ENCODE measurements around the gene NTN5. TPM values are rescaled to one million over a fixed set of nuclear protein-coding genes. Genes with fewer than 3 reads are reported as not detected.
A peak's percentile ranks its signal among the peaks of the same experiment; 100 is the strongest.

NTN5 gene
- total and polyA plus RNA-seq, 9 of the 15 experiments (the other 6 are each of a cell fraction or from before 2014, with no cell fraction given) = not detected

DNA sequence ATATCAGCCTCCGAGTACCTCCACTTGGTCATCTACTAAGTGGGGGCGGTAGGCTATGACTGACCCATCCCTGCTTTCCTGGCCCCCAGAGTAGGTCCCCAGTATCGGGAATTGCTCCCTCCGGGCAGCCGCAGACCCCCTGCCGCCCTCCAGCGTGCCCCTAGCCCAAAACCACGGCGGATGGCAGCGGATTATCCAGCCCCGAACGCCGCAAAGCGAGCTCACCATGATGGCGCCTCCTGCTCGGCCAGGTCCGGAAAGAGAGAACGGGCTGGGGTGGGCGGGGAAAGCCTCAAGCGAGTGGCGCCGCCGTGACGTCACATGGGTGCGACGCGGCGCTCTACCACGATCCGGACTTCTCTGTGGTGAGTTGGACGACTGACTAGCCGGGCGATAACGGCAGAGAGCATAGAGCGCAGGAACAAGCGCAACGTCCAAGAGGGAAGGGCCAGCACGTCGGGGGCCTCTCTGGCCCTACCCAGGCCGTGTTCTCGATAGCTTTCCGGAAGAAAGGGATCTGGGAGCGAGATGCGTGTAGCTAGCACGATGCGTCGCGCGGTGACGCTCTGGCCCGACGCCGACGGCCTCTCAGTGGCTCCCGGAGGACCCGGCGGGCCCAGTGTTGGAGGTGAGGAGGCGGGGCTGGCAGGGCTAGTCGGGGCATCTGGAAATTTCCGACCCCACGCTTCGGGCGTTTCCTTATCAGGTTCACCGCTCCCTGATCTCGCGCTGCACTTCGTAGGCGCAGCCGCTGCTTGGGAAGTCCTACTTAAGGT lies 53.7 kb downstream of the NTN5 start, which contains the start of the genes RPL18 and SPHK2 (continued):
- TF ChIP-seq ZNF589 (CRISPR knock-in tag; IDR thresholded peaks at IDR 0.05; ENCODE audit: low read depth) = peak; percentile 45; the same call in 1 of the 2 replicates
- TF ChIP-seq, protein P1, sequence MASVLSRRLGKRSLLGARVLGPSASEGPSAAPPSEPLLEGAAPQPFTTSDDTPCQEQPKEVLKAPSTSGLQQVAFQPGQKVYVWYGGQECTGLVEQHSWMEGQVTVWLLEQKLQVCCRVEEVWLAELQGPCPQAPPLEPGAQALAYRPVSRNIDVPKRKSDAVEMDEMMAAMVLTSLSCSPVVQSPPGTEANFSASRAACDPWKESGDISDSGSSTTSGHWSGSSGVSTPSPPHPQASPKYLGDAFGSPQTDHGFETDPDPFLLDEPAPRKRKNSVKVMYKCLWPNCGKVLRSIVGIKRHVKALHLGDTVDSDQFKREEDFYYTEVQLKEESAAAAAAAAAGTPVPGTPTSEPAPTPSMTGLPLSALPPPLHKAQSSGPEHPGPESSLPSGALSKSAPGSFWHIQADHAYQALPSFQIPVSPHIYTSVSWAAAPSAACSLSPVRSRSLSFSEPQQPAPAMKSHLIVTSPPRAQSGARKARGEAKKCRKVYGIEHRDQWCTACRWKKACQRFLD (CRISPR knock-in tag; IDR thresholded peaks at IDR 0.05) = peak; percentile 84
- TF ChIP-seq RAD21 (CRISPR knock-in tag; conservative IDR thresholded peaks at IDR 0.05 in 1 of 2, IDR thresholded peaks at IDR 0.05 in 1 of 2) = no peak; a peak in 1 of 4 replicates
- peak; percentile 100 for TF ChIP-seq RBFOX2 (IDR thresholded peaks at IDR 0.05; ENCODE audit: low read depth, low read length)
- TF ChIP-seq NFXL1 (CRISPR knock-in tag; IDR thresholded peaks at IDR 0.05) = no peak
- peak; percentile 93 for TF ChIP-seq KHSRP (IDR thresholded peaks at IDR 0.05)
- TF ChIP-seq, protein P2, sequence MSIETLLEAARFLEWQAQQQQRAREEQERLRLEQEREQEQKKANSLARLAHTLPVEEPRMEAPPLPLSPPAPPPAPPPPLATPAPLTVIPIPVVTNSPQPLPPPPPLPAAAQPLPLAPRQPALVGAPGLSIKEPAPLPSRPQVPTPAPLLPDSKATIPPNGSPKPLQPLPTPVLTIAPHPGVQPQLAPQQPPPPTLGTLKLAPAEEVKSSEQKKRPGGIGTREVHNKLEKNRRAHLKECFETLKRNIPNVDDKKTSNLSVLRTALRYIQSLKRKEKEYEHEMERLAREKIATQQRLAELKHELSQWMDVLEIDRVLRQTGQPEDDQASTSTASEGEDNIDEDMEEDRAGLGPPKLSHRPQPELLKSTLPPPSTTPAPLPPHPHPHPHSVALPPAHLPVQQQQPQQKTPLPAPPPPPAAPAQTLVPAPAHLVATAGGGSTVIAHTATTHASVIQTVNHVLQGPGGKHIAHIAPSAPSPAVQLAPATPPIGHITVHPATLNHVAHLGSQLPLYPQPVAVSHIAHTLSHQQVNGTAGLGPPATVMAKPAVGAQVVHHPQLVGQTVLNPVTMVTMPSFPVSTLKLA (conservative IDR thresholded peaks at IDR 0.05) = peak; percentile 96 to 98
- 0 out of 2 replicates have a peak, but pooled peaks have one; percentile 38 for TF ChIP-seq PHF21A (IDR thresholded peaks at IDR 0.05; ENCODE audit: borderline replicate concordance, low read depth)
- peak; percentile 58 for TF ChIP-seq BHLHE40 (IDR thresholded peaks at IDR 0.05; ENCODE audit: low read length)
- TF ChIP-seq SMARCA4 (IDR thresholded peaks at IDR 0.05) = peak; percentile 61; the same call in 1 of the 2 replicates
- TF ChIP-seq GTF2E2 (tag; IDR thresholded peaks at IDR 0.05) = peak; percentile 91; the same call in 1 of the 2 replicates
- TF ChIP-seq, protein P3, sequence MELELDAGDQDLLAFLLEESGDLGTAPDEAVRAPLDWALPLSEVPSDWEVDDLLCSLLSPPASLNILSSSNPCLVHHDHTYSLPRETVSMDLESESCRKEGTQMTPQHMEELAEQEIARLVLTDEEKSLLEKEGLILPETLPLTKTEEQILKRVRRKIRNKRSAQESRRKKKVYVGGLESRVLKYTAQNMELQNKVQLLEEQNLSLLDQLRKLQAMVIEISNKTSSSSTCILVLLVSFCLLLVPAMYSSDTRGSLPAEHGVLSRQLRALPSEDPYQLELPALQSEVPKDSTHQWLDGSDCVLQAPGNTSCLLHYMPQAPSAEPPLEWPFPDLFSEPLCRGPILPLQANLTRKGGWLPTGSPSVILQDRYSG (tag; conservative IDR thresholded peaks at IDR 0.05; ENCODE audit: low read depth) = 0 out of 2 replicates have a peak, but pooled peaks have one; percentile 57
- TF ChIP-seq PCBP1 (IDR thresholded peaks at IDR 0.05; ENCODE audit: low read depth, low read length, poor library complexity, severe bottlenecking) = peak; percentile 92
- TF ChIP-seq ZSCAN29 (IDR thresholded peaks at IDR 0.05) = no peak
- TF ChIP-seq ZNF24 (IDR thresholded peaks at IDR 0.05) = 0 out of 2 replicates have a peak, but pooled peaks have one; percentile 55
- no peak for TF ChIP-seq SNRNP70 (optimal IDR thresholded peaks at IDR 0.05; ENCODE audit: low read depth, low read length)
- TF ChIP-seq SP2 (IDR thresholded peaks at IDR 0.05; ENCODE audit: extremely low read depth, low read depth, low read length, poor library complexity, severe bottlenecking) = peak; percentile 99
- TF ChIP-seq, protein P4, sequence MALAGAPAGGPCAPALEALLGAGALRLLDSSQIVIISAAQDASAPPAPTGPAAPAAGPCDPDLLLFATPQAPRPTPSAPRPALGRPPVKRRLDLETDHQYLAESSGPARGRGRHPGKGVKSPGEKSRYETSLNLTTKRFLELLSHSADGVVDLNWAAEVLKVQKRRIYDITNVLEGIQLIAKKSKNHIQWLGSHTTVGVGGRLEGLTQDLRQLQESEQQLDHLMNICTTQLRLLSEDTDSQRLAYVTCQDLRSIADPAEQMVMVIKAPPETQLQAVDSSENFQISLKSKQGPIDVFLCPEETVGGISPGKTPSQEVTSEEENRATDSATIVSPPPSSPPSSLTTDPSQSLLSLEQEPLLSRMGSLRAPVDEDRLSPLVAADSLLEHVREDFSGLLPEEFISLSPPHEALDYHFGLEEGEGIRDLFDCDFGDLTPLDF (CRISPR knock-in tag; IDR thresholded peaks at IDR 0.05) = peak; percentile 87; the same call in 1 of the 2 replicates
- peak; percentile 95 for TF ChIP-seq SRSF1 (IDR thresholded peaks at IDR 0.05; ENCODE audit: low read depth, low read length)
